Effector memory CD4-positive, alpha-beta T cell (primary cell): ENCODE measurements around the gene GREB1L.

Experiments used
- DNase-seq, 3 donors: peaks; one replicate each; pipeline ENCODE4 v3.0.0-alpha.2; 2020
- H3K27ac ChIP-seq: 2 replicates; pipeline ENCODE4 v1.7.0; 2013; ENCODE audit warnings: mild to moderate bottlenecking, low read length, moderate library complexity; ENCODE audit not compliant: insufficient read depth, poor library complexity, severe bottlenecking
- H3K27me3 ChIP-seq: replicated peaks from 2 replicates; pipeline ENCODE4 v1.7.0; 2013; ENCODE audit warnings: mild to moderate bottlenecking, low read length; ENCODE audit not compliant: insufficient read depth, control insufficient read depth, poor library complexity, severe bottlenecking
- H3K36me3 ChIP-seq: 2 replicates; pipeline ENCODE4 v1.7.0; 2013; ENCODE audit warnings: mild to moderate bottlenecking, low read length, moderate library complexity; ENCODE audit not compliant: control insufficient read depth, insufficient read depth
- H3K4me1 ChIP-seq: 2 replicates; pipeline ENCODE4 v1.7.0; 2013; ENCODE audit warnings: low read length, mild to moderate bottlenecking; ENCODE audit not compliant: control insufficient read depth, insufficient read depth, poor library complexity, severe bottlenecking
- H3K4me3 ChIP-seq: 2 replicates; pipeline ENCODE4 v1.7.0; 2013; ENCODE audit warnings: low read length, low read depth, mild to moderate bottlenecking; ENCODE audit not compliant: insufficient read depth, poor library complexity, severe bottlenecking
- H3K9me3 ChIP-seq: 2 replicates; pipeline ENCODE4 v1.7.0; 2013; ENCODE audit warnings: mild to moderate bottlenecking, low read length, moderate library complexity; ENCODE audit not compliant: control insufficient read depth

Gene GREB1L

GRCh38 chr18:21262244-21262643, 20.2 kb downstream of the GREB1L start:
- Histone ChIP-seq H3K4me3 (no peak overlapping the region), H3K4me1 (no peaks in the 10 kb centered on the region), H3K9me3 (no peaks in the 10 kb centered on the region), H3K36me3 (no peaks in the 10 kb centered on the region), H3K27me3 (no peaks in the 10 kb centered on the region), H3K27ac (no peak overlapping the region)
- DNase-seq, result no peak

- H3K27me3 ChIP-seq, result no peaks in the 10 kb centered on the region
- H3K4me1 ChIP-seq, result no peaks in the 10 kb centered on the region
- no peak for DNase-seq
- no peak overlapping the region for H3K4me3 ChIP-seq
- H3K27ac ChIP-seq, result no peak overlapping the region
- no peaks in the 10 kb centered on the region for H3K36me3 ChIP-seq
- no peaks in the 10 kb centered on the region for H3K9me3 ChIP-seq
Measured at GRCh38 chr18:21262979-21263378, 20.9 kb downstream of the GREB1L start.

- H3K36me3 ChIP-seq, result no peaks in the 10 kb centered on the region
- DNase-seq, result no peak
- no peak overlapping the region for H3K4me3 ChIP-seq
- no peak overlapping the region for H3K27ac ChIP-seq
- no peaks in the 10 kb centered on the region for H3K27me3 ChIP-seq
- H3K9me3 ChIP-seq, result no peaks in the 10 kb centered on the region
- no peaks in the 10 kb centered on the region for H3K4me1 ChIP-seq
Measured at GRCh38 chr18:21264651-21265050, 22.6 kb downstream of the GREB1L start.

- DNase-seq, result no peak
- H3K36me3 ChIP-seq, result no peaks in the 10 kb centered on the region
- H3K4me3 ChIP-seq, result no peak overlapping the region
- H3K27me3 ChIP-seq, result no peaks in the 10 kb centered on the region
- no peak overlapping the region for H3K27ac ChIP-seq
- H3K4me1 ChIP-seq, result no peaks in the 10 kb centered on the region
- no peaks in the 10 kb centered on the region for H3K9me3 ChIP-seq
Measured at GRCh38 chr18:21265971-21266673, 24.1 kb downstream of the GREB1L start.

- no peaks in the 10 kb centered on the region for H3K4me1 ChIP-seq
- no peak overlapping the region for H3K27ac ChIP-seq
- H3K9me3 ChIP-seq, result no peaks in the 10 kb centered on the region
- H3K4me3 ChIP-seq, result no peak overlapping the region
- no peaks in the 10 kb centered on the region for H3K36me3 ChIP-seq
- no peaks in the 10 kb centered on the region for H3K27me3 ChIP-seq
- DNase-seq, result no peak
Measured at GRCh38 chr18:21267400-21267799, 25.4 kb downstream of the GREB1L start.

- Histone ChIP-seq H3K4me3 (no peak overlapping the region), H3K36me3 (no peaks in the 10 kb centered on the region), H3K4me1 (no peaks in the 10 kb centered on the region), H3K9me3 (no peaks in the 10 kb centered on the region), H3K27me3 (no peaks in the 10 kb centered on the region), H3K27ac (no peak overlapping the region)
- no peak for DNase-seq
Measured at GRCh38 chr18:21269349-21269748, 27.3 kb downstream of the GREB1L start.

- Histone ChIP-seq H3K36me3 (no peaks in the 10 kb centered on the region), H3K4me3 (no peak overlapping the region), H3K27ac (no peak overlapping the region), H3K27me3 (no peaks in the 10 kb centered on the region), H3K4me1 (no peaks in the 10 kb centered on the region), H3K9me3 (no peaks in the 10 kb centered on the region)
- no peak for DNase-seq
Measured at GRCh38 chr18:21270453-21270852, 28.4 kb downstream of the GREB1L start.

GRCh38 chr18:21272016-21272579, 30.1 kb downstream of the GREB1L start:
- no peak overlapping the region for H3K4me3 ChIP-seq
- DNase-seq, result no peak
- no peaks in the 10 kb centered on the region for H3K4me1 ChIP-seq
- no peak overlapping the region for H3K27ac ChIP-seq
- no peaks in the 10 kb centered on the region for H3K9me3 ChIP-seq
- no peaks in the 10 kb centered on the region for H3K36me3 ChIP-seq
- H3K27me3 ChIP-seq, result no peaks in the 10 kb centered on the region

- Histone ChIP-seq H3K27me3 (no peaks in the 10 kb centered on the region), H3K36me3 (no peaks in the 10 kb centered on the region), H3K4me3 (no peak overlapping the region), H3K27ac (no peak overlapping the region), H3K9me3 (no peaks in the 10 kb centered on the region), H3K4me1 (no peaks in the 10 kb centered on the region)
- no peak for DNase-seq
Measured at GRCh38 chr18:21273568-21273967, 31.5 kb downstream of the GREB1L start.

- no peaks in the 10 kb centered on the region for H3K9me3 ChIP-seq
- no peaks in the 10 kb centered on the region for H3K36me3 ChIP-seq
- no peak overlapping the region for H3K27ac ChIP-seq
- no peaks in the 10 kb centered on the region for H3K27me3 ChIP-seq
- no peaks in the 10 kb centered on the region for H3K4me1 ChIP-seq
- no peak for DNase-seq
- no peak overlapping the region for H3K4me3 ChIP-seq
Measured at GRCh38 chr18:21275645-21276044, 33.6 kb downstream of the GREB1L start.
